ENCODE data around the gene TRIM43.
"Not testable (repeated sequence)": the region's sequence is repeated elsewhere in the genome, so short reads cannot be mapped to it uniquely, and the experiment has no call there.

The TRIM43 gene

GRCh38 chr2:95640515-95641288, 48.9 kb downstream of the TRIM43 start:
- not testable (repeated sequence) for DNase-seq (ENCODE audit: extremely low spot score, insufficient read length, low read depth); FAIRE-seq

- not testable (repeated sequence) for FAIRE-seq; DNase-seq (ENCODE audit: extremely low spot score, insufficient read length, low read depth)
These were observed 49.4 kb downstream of the TRIM43 start for GRCh38 chr2:95641289-95641575.

- DNase-seq (ENCODE audit: extremely low spot score, insufficient read length, low read depth); FAIRE-seq: not testable (repeated sequence)
These were observed 50.0 kb downstream of the TRIM43 start for GRCh38 chr2:95641787-95642186.

- not testable (repeated sequence) for DNase-seq (ENCODE audit: extremely low spot score, insufficient read length, low read depth); FAIRE-seq
These were observed 50.6 kb downstream of the TRIM43 start for GRCh38 chr2:95642360-95642759.

DNA sequence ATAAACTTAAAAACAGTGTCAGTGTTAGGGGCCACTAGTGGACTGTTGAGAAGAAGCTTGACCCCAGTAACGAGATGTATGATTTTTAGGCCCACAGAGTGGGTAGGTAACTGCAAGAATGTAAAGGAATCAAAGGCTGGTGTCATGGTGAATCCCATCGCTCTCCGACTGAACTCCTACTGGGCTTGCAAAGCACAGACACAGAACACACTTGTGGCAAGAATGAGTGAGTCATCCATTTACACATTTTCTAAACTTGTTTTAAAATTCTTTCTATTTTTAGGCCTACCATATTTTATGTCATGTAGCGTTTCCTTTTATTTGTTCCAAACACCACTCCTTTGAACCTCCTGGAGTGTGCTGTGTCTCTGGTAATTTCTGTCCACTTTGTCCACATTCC, 51.1 kb downstream of the TRIM43 start:
- not testable (repeated sequence) for FAIRE-seq; DNase-seq (ENCODE audit: extremely low spot score, insufficient read length, low read depth)

DNA sequence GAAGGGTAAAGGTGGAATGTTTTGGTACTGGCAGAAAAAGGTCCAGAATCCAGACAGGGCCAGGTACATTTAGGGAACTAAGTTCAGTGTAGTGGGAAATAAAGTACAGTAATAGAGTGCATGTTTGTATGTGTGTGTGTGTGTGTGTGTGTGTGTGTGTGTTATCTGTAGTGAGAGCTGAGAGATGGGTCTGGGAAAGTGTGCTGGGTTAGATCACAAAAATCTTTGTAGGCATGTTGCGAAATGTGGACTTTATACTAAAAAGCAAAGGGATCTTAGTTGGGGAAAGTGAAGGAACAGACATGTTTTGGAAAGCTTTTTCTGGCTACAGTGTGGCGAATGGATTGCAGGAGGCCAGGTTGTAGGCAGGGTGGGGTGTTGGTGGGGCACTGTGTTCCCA, 53.5 kb downstream of the TRIM43 start:
- not testable (repeated sequence) for DNase-seq (ENCODE audit: extremely low spot score, insufficient read length, low read depth); FAIRE-seq

GRCh38 chr2:95646274-95646994, 54.6 kb downstream of the TRIM43 start:
- not testable (repeated sequence) for DNase-seq (ENCODE audit: extremely low spot score, insufficient read length, low read depth); FAIRE-seq

DNA sequence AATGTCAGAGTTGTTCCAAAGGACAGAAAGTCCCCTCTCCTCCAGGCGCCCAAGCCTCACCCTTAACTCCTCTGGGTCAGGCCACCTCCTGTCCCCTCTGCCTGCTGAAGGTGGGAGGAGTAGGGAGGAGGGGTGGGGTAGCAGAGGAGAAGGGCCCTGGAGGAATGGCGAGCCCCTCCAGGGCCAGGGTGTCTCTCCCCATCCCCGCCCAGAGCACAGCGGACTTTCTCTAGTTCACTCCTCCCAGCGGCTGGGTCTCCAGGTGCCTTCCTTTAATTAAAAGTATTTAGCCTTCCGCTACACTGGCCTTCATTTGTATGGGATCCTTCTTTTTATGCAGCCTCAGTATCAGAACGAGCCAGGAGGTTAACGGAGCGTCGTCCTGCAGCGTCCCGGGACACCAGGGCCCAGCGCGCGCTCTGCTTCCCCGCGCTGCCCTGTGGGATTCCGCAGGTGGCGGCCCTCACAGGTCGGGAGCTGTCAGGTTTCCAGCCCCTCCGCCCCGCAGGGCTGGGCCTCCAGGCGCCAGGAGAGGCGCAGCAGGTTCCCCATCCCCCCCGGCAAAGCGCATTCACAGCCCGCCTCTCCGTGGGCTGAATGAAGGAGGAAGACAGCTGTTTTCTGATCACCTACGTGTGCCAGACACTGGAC, 57.2 kb downstream of the TRIM43 start:
- not testable (repeated sequence) for FAIRE-seq; DNase-seq (ENCODE audit: extremely low spot score, insufficient read length, low read depth)
